Measurements from ENCODE around the gene F7.

- TF ChIP-seq, protein P1, sequence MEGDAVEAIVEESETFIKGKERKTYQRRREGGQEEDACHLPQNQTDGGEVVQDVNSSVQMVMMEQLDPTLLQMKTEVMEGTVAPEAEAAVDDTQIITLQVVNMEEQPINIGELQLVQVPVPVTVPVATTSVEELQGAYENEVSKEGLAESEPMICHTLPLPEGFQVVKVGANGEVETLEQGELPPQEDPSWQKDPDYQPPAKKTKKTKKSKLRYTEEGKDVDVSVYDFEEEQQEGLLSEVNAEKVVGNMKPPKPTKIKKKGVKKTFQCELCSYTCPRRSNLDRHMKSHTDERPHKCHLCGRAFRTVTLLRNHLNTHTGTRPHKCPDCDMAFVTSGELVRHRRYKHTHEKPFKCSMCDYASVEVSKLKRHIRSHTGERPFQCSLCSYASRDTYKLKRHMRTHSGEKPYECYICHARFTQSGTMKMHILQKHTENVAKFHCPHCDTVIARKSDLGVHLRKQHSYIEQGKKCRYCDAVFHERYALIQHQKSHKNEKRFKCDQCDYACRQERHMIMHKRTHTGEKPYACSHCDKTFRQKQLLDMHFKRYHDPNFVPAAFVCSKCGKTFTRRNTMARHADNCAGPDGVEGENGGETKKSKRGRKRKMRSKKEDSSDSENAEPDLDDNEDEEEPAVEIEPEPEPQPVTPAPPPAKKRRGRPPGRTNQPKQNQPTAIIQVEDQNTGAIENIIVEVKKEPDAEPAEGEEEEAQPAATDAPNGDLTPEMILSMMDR (IDR thresholded peaks at IDR 0.05): no peak
- no peak for TF ChIP-seq POLR2A (IDR thresholded peaks at IDR 0.05)
Measured at GRCh38 chr13:113080901-113081521, 24.6 kb upstream of the F7 start.
